ENCODE measurements around the gene MALAT1.
"Not testable (repeated sequence)": the region's sequence is repeated elsewhere in the genome, so short reads cannot be mapped to it uniquely, and the experiment has no call there.

GRCh38 chr11:65451301-65451700 is 47.5 kb upstream of the MALAT1 start:
- not testable (repeated sequence) for TF ChIP-seq CTCF (IDR thresholded peaks at IDR 0.05; ENCODE audit: insufficient read depth, low read length, poor library complexity, severe bottlenecking); EZH2phosphoT487 (conservative IDR thresholded peaks at IDR 0.05; ENCODE audit: low read length)

All from SU-DHL-6 (cell line).